HCT116 (cell line): Measurements from ENCODE around the gene TNFAIP8. TPM values are rescaled to one million over a fixed set of nuclear protein-coding genes. Genes with fewer than 3 reads are reported as not detected.

Experiments
- ATAC-seq: fragments of 200-7000 bp; cut with Tn5 transposase; 2 replicates; pipeline ENCODE4 v1.9.1; 2020; ENCODE audit warnings: mild to moderate bottlenecking, moderate library complexity
- Bru-seq: library from RNA; stranded (reverse); fragments of 400-500 nt; gene quantifications from one replicate; lab custom pipeline; 2021; lab: Mats Ljungman, UMichigan
- BruChase-seq, 2 experiments: library from RNA; stranded (reverse); fragments of 400-500 nt; gene quantifications; one replicate each; lab custom pipeline; 2021; lab: Mats Ljungman, UMichigan
- BruUV-seq: library from RNA; stranded (reverse); fragments of 400-500 nt; replicated peaks from 2 replicates; lab custom pipeline; 2021; lab: Mats Ljungman, UMichigan
- CTCF ChIA-PET: fragments of 300-600 bp; sonication (Branson Sonifier 250); formaldehyde crosslinking; loops from one replicate; lab custom pipeline; 2021; ENCODE audit warnings: antibody characterized with exemption; lab: Charles Lee
- POLR2A ChIA-PET: fragments of 300-600, 350-600 bp; sonication (Branson Sonifier 250); formaldehyde crosslinking; loops from one replicate; lab custom pipeline; 2021; ENCODE audit warnings: antibody characterized with exemption; lab: Charles Lee
- RAD21 ChIA-PET, 2 experiments: fragments of 300-600 bp; sonication (Branson Sonifier 250); formaldehyde crosslinking; loops; one replicate each; lab custom pipeline; 2023; ENCODE audit warnings: low total read pairs in 2 of 2; ENCODE audit not compliant: uncharacterized antibody in 2 of 2, unreplicated experiment in 2 of 2, low non-redundant PET in 1 of 2; lab: Charles Lee
- DNase-seq: peaks from one replicate; pipeline ENCODE4 v3.0.0-alpha.2; 2010; ENCODE audit warnings: low read depth, low spot score
- H2AFZ ChIP-seq: fragments of 200-600 bp; shearing (Covaris generic), sonication (generic); 2 replicates; pipeline ENCODE4 v1.6.1; 2017; ENCODE audit warnings: low read depth, mixed run types, mixed read lengths, antibody characterized with exemption, low read length; ENCODE audit not compliant: poor library complexity, severe bottlenecking
- H3K27ac ChIP-seq: 2 replicates; pipeline ENCODE4 v1.5.1; 2012; ENCODE audit warnings: low read depth, low read length
- H3K27me3 ChIP-seq: fragments of 200-600 bp; sonication (generic); 2 replicates; pipeline ENCODE4 v1.6.1; 2016; ENCODE audit warnings: mixed run types, low read length, mixed read lengths; ENCODE audit not compliant: insufficient read depth
- H3K36me3 ChIP-seq, 2 experiments: fragments of 200-500 bp in 1 of 2; fragments of 200-600 bp in 1 of 2; sonication (Bioruptor generic) in 1 of 2; sonication (generic) in 1 of 2; 2 replicates each; pipeline versions ENCODE4 v1.5.1 to v1.6.1; 2014 to 2016; ENCODE audit warnings: low read length in 2 of 2, inconsistent platforms in 1 of 2, mixed read lengths in 1 of 2, mixed run types in 1 of 2; ENCODE audit not compliant: insufficient read depth in 2 of 2, control insufficient read depth in 1 of 2
- H3K4me1 ChIP-seq, 2 experiments: fragments of 200-600 bp in 1 of 2; sonication (generic) in 1 of 2; 2 replicates each; pipeline versions ENCODE4 v1.5.1 to v1.6.1; 2012 to 2017; ENCODE audit warnings: low read length in 2 of 2, inconsistent platforms in 1 of 2, mild to moderate bottlenecking in 1 of 2, mixed read lengths in 1 of 2, mixed run types in 1 of 2, moderate library complexity in 1 of 2; ENCODE audit not compliant: insufficient read depth in 2 of 2, control insufficient read depth in 1 of 2
- H3K4me2 ChIP-seq: fragments of 200-600 bp; sonication (generic); 2 replicates; pipeline ENCODE4 v1.6.1; 2017; ENCODE audit warnings: mixed run types, low read length, mixed read lengths
- H3K4me3 ChIP-seq, 2 experiments: fragments of 200-600 bp in 1 of 2; sonication (generic) in 1 of 2; replicated peaks in 1 of 2; 2 replicates each; pipeline ENCODE4 v1.5.1; 2011 to 2016; ENCODE audit warnings: low read length in 2 of 2, control low read depth in 1 of 2, low read depth in 1 of 2, mild to moderate bottlenecking in 1 of 2, mixed read lengths in 1 of 2, mixed run types in 1 of 2
- H3K79me2 ChIP-seq: fragments of 200-600 bp; sonication (generic); 2 replicates; pipeline ENCODE4 v1.6.1; 2017; ENCODE audit warnings: mild to moderate bottlenecking, mixed run types, low read length, moderate library complexity, mixed read lengths; ENCODE audit not compliant: insufficient read depth
- H3K9ac ChIP-seq: fragments of 200-600 bp; sonication (generic); 2 replicates; pipeline ENCODE4 v1.6.1; 2016; ENCODE audit warnings: low read length, mixed read lengths
- H3K9me2 ChIP-seq: fragments of 200-600 bp; sonication (generic), shearing (Covaris generic); 2 replicates; pipeline ENCODE4 v1.6.1; 2017; ENCODE audit warnings: mixed run types, mild to moderate bottlenecking, moderate library complexity; ENCODE audit not compliant: insufficient read depth
- H3K9me3 ChIP-seq, 2 experiments: fragments of 200-500 bp in 1 of 2; fragments of 200-600 bp in 1 of 2; sonication (Bioruptor generic) in 1 of 2; sonication (generic) in 1 of 2; 2 replicates each; pipeline ENCODE4 v1.6.1; 2014 to 2017; ENCODE audit warnings: low read length in 2 of 2, mixed read lengths in 2 of 2, inconsistent platforms in 1 of 2, low read depth in 1 of 2, mild to moderate bottlenecking in 1 of 2, mixed run types in 1 of 2, moderate library complexity in 1 of 2; ENCODE audit not compliant: control insufficient read depth in 1 of 2, insufficient read depth in 1 of 2
- H4K20me1 ChIP-seq: fragments of 200-600 bp; sonication (generic), shearing (Covaris generic); 2 replicates; pipeline ENCODE4 v1.6.1; 2017; ENCODE audit warnings: mixed run types, mild to moderate bottlenecking, moderate library complexity; ENCODE audit not compliant: insufficient read depth
- ATF3 ChIP-seq: IDR thresholded peaks from 2 replicates; pipeline ENCODE4 v1.6.1; 2012
- CTCF ChIP-seq, 3 experiments: fragments of 200-600 bp in 1 of 3; sonication (generic) in 1 of 3; IDR thresholded peaks in 2 of 3; conservative IDR thresholded peaks in 1 of 3; 2 replicates each; pipeline ENCODE4 v1.5.1; 2012 to 2017; ENCODE audit warnings: low read depth in 2 of 3, low read length in 2 of 3, antibody characterized with exemption in 1 of 3, borderline replicate concordance in 1 of 3, control low read depth in 1 of 3, mild to moderate bottlenecking in 1 of 3, mixed read lengths in 1 of 3, mixed run types in 1 of 3, moderate library complexity in 1 of 3; ENCODE audit not compliant: insufficient read depth in 1 of 3
- EZH2 ChIP-seq: fragments of 200-600 bp; sonication (generic); IDR thresholded peaks from 2 replicates; pipeline ENCODE4 v1.6.1; 2017; ENCODE audit warnings: antibody characterized with exemption, mixed run types
- EZH2phosphoT487 ChIP-seq: fragments of 200-600 bp; IDR thresholded peaks from 2 replicates; pipeline ENCODE4 v1.6.1; 2018; ENCODE audit warnings: antibody characterized with exemption, borderline replicate concordance
- FOSL1 ChIP-seq: IDR thresholded peaks from 2 replicates; pipeline ENCODE4 v1.6.1; 2012; ENCODE audit warnings: low read depth
- JUND ChIP-seq: IDR thresholded peaks from 2 replicates; pipeline ENCODE4 v1.6.1; 2012
- RAD21 ChIP-seq: IDR thresholded peaks from 2 replicates; pipeline ENCODE4 v1.6.1; 2012; ENCODE audit warnings: low read depth, mild to moderate bottlenecking
- SIN3A ChIP-seq: IDR thresholded peaks from 2 replicates; pipeline ENCODE4 v1.6.1; 2012; ENCODE audit warnings: low read depth
- ZBTB33 ChIP-seq: IDR thresholded peaks from 2 replicates; pipeline ENCODE4 v1.6.1; 2011; ENCODE audit warnings: mild to moderate bottlenecking, low read length, moderate library complexity; ENCODE audit not compliant: insufficient replicate concordance; ENCODE audit errors: extremely low read depth
- ZFX ChIP-seq: fragments of 450-650 bp; IDR thresholded peaks from 2 replicates; pipeline ENCODE4 v1.6.1; 2017
- intact Hi-C: fragments of 100-400 bp; cut with micrococcal nuclease; formaldehyde crosslinking; loops from 2 replicates; pipeline ENCODE4 v1.10.0; 2022
- long read RNA-seq: library from polyadenylated mRNA; unstranded; transcript quantifications from one replicate; pipeline ENCODE4 v2.0.0, GENCODE V29; 2021; ENCODE audit not compliant: unreplicated experiment
- polyA plus RNA-seq: library from polyadenylated mRNA; unstranded; fragments of >200 nt; gene quantifications from 2 replicates; pipeline ENCODE4 v1.2.1, GENCODE V29; 2012; ENCODE audit warnings: missing spikeins
- total RNA-seq: library from RNA; stranded (reverse); gene quantifications from one replicate; pipeline ENCODE4 v1.2.1, GENCODE V29; 2021; ENCODE audit not compliant: unreplicated experiment

The TNFAIP8 gene
- total RNA-seq (18.4 TPM), Bru-seq, nascent RNA (percentile 71 among the genes with signal in this experiment), BruChase-seq, experiment 1, labeled RNA remaining after a 6-hour chase (percentile 49 among the genes with signal in this experiment), BruChase-seq, experiment 2, labeled RNA remaining after a 2-hour chase (percentile 58 among the genes with signal in this experiment)
- polyA plus RNA-seq = 12.4 and 16.7 TPM in 2 replicates
- long read RNA-seq, transcript TNFAIP8-201 (2 exons, 795 nt) = major isoform, 17 of 22 reads
- long read RNA-seq, partial matches to known transcripts = 0 of 22 reads
- long read RNA-seq, other reads (novel, unspliced or antisense) = 5 of 22 reads

GRCh38 chr5:119355685-119356611 is at the start of gene TNFAIP8:
Gene TNFAIP8 (plus strand): TSS chr5:119356019. CDS start chr5:119356091, 72 bp downstream.
- Histone ChIP-seq H3K4me3 (no peak within 1 kb of the TSS), H3K79me2 (no peaks in the 10 kb centered on the region), H3K36me3 (no peaks in the 10 kb centered on the region), H3K27me3 (no peaks in the 10 kb centered on the region), H3K27ac (no peak within 1 kb of the TSS), H3K9me3 (no peaks in the 10 kb centered on the region), H4K20me1 (no peaks in the 10 kb centered on the region), H3K4me2 (no peak within 1 kb of the TSS), H3K4me1 (peaks cover 0 to 4% of the 10 kb centered on the region in 2 experiments; a peak in 1 of 4 replicates), H3K9ac (no peak within 1 kb of the TSS), H3K9me2 (no peaks in the 10 kb centered on the region), H2AFZ (no peak within 1 kb of the TSS)
- ChIA-PET POLR2A (no interaction called here), RAD21 (no interaction called here), CTCF (no interaction called here)
- intact Hi-C loops = no loop called here
- DNase-seq (no peak), ATAC-seq (no peak)
- no TSS peak for BruUV-seq
- no peak for TF ChIP-seq ZBTB33
- TF ChIP-seq EZH2phosphoT487 = no peak
- TF ChIP-seq JUND = no peak
- TF ChIP-seq ATF3 = no peak
- no peak for TF ChIP-seq ZFX
- no peak for TF ChIP-seq CTCF (IDR thresholded peaks at IDR 0.05 in 2 of 3, conservative IDR thresholded peaks at IDR 0.05 in 1 of 3; ENCODE audit: borderline replicate concordance in 1 of 3, insufficient read depth in 1 of 3, low read depth in 2 of 3, low read length in 2 of 3)
- no peak for TF ChIP-seq EZH2
- no peak for TF ChIP-seq RAD21
- TF ChIP-seq SIN3A = no peak
- TF ChIP-seq FOSL1 = no peak
